Measurements from ENCODE around the gene LRRTM3.
A peak's percentile ranks its signal among the peaks of the same experiment; 100 is the strongest.

Gene LRRTM3

DNA sequence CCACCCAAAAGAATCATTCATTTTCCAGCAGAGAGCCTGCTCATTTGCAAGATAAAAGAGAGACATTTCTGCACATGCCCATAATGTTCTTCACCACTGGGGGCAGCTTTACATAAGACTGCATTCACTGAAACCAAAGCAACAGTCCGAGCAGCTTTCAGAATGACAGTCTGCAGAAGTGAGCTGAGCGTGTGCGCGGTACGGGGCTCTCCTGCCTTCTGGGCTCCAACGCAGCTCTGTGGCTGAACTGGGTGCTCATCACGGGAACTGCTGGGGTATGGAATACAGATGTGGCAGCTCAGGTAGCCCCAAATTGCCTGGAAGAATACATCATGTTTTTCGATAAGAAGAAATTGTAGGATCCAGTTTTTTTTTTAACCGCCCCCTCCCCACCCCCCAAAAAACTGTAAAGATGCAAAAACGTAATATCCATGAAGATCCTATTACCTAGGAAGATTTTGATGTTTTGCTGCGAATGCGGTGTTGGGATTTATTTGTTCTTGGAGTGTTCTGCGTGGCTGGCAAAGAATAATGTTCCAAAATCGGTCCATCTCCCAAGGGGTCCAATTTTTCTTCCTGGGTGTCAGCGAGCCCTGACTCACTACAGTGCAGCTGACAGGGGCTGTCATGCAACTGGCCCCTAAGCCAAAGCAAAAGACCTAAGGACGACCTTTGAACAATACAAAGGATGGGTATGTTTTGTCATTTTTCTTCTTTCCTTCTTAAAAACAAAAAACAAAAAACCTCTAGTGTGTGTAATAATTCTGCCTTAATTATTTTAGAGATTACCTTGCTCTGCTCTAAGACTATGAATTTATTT, at the start of gene LRRTM3:
Gene LRRTM3, plus strand, starts transcription at position 141 of the 820 bp plus-strand sequence.
- peak; percentile 12 to 17 for DNase-seq

DNA sequence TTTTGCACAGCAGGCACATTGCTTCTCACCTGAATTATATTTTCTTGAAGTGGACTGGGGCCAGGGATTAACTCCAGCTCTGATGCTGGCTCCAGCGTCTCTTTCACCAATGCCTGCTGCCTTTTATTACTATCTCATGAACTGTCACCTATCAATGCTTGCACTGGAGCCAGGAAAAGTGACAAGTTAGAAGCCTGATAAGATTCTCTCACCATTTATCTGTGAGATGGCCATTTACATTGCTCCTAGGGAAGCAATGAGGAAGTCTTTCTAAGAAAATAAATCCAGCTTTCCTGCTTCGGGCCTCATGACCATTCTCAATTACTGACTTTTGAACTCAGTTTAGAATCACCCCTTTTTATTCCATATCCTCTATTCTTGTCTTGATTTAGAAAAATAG, 48.5 kb upstream of the LRRTM3 start:
- no peak for DNase-seq

DNA sequence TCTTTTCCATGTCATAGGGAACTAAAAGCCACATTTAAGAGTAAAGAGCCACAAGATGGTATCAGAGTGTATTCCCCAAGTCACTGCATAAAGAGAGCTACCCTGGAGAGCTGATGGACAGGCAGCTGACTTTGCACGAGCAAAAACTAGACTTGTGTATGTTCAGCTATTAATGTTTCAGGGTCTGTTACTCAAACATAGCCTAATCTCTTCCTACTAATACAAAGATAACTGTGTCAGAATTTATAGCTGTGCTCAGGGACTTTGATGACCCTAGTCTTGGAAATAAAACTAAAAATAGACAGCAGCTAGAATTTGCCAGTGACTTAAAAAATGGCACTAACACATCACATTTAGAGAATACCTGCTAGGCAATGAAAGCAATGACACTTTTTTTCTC, 45.5 kb upstream of the LRRTM3 start:
- DNase-seq: no peak

DNA sequence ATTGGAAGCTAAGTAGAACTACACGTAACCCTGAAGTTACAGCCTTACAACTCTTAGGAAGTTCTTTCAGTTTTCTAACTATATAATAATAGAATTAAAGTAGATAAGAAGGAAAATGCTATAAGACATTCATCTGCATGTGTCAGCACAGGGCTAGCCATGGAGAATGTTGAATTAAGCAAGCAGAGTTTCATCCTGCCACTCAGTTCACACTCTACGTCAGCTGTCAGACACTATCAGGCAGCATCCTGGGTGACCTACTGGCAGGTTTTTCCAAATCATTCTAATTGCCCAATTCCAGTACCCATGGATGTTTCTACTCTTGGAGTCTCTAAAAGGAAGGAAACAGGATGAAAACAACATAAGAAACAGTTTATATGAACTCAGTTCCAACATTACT, 45.0 kb upstream of the LRRTM3 start:
- DNase-seq: no peak

DNA sequence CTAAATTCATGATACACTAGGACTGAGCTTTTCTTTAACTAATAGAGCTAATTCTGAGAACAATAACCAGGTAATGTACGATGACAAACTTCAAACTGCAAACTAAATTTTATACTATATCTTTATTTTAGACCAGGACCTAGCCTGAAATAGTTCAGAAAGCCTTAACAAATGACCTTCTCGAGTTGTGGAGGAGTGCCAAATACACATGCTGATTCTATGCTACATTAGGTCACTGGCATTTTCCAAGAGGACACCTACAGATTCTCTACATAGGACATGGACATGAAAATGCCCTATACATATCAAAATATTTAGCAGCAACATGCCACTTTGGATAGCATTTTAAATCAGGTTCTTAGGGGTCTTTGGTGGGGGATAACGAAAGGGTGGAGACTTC, 44.0 kb upstream of the LRRTM3 start:
- no peak for DNase-seq

DNA sequence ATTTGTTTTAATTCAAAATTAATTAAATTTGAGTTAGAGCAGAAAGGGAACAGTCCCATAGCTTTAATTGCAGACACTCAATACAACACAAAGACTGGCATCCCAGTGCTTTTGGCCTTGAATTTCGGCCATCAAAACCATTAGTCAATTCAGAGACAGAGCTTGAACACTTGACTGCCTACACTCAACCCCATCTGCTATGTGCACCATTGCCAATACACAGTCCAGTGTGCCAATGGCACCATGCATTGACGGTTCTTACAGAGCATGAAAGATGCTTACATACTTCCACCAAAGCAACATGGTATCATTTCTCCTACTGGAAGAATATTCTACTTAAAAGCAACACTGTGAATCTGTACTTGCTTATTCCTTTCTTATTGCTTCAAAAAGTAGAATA, 43.6 kb upstream of the LRRTM3 start:
- no peak for DNase-seq

DNA sequence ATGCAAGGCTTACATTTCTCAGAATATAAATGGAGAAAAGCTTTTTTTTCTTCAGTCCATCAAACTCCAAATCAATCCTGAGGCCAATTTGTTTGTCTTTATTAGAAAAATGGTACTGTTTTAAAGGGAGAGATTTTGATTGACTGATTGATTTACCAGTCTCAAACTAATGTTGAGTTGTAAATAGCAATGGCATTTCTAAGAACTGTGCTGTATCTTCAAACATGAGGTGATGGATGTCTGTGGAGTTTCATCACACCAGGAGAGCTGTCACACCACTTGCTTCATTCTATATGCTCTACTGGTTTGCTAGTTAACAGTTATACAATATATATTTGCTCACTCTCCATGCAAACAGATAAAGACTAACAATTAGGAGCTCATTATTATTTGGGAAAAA, 39.0 kb upstream of the LRRTM3 start:
- no peak for DNase-seq

DNA sequence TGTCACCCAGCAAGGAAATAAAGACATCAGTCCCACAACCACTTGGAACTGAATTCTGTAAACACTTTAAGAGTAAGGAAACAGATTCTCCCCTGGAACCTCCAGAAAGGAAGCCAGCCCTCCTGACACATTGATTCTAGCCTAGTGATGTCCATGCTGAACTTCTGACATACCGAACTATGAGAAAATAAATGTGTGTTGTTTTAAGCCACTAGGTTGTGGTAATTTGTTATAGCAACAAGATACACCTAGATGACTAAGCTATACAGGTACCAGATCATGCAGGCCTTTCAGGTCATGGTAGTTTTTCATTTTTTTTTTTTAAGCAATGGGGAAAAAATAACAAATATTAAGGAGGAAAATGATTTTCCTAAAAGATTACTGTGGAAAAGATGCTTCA, 37.6 kb upstream of the LRRTM3 start:
- DNase-seq: no peak

DNA sequence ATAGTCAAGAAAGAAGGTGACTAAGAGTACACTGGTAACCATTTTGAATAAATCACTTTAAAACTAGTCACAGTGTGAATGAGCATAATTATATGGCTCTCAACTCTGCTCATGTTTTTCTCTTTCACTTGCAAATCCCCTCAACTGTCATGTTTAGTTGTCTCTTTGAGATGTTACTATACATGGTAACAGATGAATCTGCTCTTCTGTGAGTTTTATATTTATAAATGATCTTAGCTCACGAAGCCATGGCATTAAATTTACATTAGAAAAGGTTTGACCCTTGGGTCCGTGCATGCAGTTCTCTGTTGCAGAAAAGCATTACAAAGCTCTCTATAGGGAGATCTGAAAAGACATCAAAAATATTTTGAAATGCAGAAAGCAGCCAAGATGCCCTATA, 33.0 kb upstream of the LRRTM3 start:
- DNase-seq: no peak

DNA sequence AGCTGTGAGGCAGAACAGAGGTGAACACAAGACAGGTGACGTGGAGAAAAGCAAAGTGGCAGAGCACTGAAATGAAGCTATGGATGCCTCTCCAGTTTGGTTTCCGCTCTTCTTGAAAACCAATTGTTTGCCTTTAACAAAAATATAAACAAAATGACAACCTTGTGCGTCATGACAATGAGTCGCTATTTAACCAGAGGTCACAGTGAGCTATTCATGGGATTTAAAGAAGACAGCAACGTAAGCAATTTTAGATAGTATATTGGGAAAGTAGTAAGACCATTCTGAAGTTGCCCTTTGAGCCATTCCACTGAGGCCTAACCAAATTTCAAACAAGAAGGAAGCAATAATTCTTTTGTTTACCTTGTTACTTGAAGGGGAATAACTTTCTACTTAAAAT, 15.2 kb upstream of the LRRTM3 start:
- no peak for DNase-seq

DNA sequence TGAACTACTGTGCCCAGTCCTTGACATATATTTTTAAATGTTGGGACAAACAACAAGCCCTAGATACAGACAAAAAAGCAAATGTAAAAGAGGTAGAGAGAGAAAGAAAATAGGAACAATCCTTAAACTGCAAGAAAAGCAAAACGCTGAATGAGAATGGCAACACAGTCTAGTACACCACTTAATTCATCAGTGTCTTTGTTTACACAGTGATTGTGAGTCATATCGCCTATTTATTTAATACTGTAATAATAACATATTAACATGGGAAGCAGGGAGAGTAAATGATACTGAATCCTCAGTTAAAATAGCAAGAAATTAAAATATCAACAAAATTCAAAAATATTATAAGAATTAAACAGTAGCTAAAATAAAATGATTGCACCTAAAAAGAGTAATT, 9.8 kb upstream of the LRRTM3 start:
- no peak for DNase-seq

DNA sequence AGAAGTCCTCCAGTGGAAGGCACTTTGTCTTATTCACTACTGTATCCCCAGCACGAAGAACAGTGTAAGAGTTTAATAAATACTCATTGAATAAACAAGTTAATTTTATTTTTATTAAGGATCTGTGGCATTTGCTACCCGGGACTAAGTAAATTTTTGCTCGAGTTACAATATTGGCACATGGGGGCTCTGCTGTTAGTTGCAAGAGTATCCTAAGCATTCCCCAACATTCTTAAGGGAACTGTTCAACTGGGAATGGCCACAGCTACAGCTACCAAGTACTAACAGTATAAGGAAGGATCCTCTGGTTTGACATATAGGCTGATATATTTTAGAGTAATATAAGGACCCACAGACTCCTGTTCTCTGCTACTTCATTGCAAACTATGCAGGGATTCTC, 8.7 kb upstream of the LRRTM3 start:
- DNase-seq: no peak

DNA sequence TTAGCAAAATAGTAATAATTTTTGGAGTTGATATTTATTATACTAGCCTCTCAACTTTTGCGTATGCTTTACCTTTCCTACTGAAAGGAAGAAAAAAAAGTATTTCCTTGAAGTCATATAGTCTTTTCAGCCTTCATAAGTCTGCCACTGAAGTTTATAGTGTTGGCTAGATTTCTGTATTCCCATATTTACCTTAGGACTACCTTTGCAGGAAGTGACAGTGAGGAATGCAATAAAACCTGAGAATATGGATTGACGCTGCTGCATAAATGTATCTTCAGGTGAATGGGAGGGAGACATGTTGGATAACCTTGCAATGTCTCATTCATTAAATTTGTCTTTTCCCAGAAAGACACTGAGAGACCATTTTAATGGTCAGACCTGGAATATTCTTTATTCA, 6.6 kb upstream of the LRRTM3 start:
- no peak for DNase-seq

DNA sequence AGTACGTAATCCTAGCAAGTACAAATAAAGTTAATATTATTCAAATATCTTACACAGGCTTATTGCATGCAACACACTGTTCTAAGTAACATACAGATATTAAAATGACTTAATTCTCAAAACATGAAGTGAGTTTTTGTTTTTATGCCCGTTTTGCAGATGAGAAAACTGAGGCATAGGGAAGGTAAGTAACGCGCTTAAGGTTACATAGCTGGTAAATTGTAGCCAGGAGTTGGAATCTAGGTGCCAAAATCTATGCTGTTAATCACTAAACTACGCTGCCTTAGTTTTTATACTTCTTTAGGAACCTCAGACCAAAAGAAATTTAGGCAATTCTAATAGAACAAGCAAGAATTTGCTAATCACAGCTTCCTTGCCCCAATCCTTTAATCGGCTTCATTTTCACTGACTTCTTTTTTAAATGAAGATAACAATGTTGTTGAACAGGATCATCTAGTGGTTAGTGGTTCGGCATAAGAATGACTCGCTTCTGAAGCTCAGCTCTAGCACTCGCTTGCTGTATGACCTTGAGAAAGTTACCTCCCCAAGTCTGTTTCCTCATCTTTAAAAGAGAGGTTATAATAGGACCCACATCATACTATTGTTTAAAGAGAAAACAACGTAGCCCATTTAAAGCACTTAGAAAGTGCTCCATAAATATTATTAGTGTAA, 1.0 kb upstream of the LRRTM3 start:
- DNase-seq: no peak

DNA sequence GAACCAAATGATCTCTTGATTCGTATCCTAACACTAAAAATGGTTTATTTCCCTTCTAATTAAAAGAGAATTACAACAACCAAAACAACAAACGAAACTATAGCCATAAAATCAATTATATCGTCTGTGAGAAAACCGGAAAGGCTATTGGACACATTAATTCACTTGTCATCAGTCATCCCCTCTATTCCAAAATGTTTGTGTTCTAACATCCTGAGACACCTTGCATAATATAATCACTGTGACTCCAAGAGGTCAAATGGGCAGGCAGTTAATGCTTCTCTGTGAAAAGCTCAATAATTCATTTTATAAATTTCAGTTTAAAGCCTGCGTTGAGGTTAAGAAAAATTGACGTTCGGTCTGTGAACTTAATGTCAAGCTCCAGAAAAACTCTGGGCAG, 463 bp upstream of the LRRTM3 start:
- no peak for DNase-seq

DNA sequence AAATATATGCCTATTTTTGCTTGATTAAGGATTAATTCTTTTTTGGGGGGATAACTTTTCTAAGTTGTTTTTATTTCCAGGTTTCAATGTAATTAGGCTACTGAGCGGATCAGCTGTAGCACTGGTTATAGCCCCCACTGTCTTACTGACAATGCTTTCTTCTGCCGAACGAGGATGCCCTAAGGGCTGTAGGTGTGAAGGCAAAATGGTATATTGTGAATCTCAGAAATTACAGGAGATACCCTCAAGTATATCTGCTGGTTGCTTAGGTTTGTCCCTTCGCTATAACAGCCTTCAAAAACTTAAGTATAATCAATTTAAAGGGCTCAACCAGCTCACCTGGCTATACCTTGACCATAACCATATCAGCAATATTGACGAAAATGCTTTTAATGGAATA, 1.0 kb downstream of the LRRTM3 start:
- DNase-seq: no peak

DNA sequence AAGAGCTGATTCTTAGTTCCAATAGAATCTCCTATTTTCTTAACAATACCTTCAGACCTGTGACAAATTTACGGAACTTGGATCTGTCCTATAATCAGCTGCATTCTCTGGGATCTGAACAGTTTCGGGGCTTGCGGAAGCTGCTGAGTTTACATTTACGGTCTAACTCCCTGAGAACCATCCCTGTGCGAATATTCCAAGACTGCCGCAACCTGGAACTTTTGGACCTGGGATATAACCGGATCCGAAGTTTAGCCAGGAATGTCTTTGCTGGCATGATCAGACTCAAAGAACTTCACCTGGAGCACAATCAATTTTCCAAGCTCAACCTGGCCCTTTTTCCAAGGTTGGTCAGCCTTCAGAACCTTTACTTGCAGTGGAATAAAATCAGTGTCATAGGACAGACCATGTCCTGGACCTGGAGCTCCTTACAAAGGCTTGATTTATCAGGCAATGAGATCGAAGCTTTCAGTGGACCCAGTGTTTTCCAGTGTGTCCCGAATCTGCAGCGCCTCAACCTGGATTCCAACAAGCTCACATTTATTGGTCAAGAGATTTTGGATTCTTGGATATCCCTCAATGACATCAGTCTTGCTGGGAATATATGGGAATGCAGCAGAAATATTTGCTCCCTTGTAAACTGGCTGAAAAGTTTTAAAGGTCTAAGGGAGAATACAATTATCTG, 1.6 kb downstream of the LRRTM3 start:
- no peak for DNase-seq

DNA sequence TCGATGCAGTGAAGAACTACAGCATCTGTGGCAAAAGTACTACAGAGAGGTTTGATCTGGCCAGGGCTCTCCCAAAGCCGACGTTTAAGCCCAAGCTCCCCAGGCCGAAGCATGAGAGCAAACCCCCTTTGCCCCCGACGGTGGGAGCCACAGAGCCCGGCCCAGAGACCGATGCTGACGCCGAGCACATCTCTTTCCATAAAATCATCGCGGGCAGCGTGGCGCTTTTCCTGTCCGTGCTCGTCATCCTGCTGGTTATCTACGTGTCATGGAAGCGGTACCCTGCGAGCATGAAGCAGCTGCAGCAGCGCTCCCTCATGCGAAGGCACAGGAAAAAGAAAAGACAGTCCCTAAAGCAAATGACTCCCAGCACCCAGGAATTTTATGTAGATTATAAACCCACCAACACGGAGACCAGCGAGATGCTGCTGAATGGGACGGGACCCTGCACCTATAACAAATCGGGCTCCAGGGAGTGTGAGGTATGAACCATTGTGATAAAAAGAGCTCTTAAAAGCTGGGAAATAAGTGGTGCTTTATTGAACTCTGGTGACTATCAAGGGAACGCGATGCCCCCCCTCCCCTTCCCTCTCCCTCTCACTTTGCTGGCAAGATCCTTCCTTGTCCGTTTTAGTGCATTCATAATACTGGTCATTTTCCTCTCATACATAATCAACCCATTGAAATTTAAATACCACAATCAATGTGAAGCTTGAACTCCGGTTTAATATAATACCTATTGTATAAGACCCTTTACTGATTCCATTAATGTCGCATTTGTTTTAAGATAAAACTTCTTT, 2.3 kb downstream of the LRRTM3 start:
- DNase-seq: no peak

DNA sequence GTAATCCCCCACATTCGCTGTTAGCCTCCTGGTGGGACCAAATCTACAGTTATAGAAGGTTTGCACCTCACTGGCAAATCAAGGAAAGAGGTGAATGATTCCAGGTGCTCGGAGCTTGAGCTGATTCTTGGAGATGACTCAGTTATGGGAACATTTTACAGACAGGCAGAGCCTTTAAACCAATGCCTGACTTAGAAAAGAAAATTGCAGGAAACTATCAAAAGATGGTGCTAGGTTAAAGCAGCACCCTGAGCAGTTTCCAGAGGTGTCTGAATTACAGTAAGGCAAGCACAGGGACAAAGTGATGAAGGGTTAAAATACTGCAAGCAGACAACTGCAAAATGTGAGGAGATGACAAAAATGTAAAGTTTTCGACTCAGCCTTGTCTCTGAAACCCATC, 2.9 kb downstream of the LRRTM3 start:
- no peak for DNase-seq

DNA sequence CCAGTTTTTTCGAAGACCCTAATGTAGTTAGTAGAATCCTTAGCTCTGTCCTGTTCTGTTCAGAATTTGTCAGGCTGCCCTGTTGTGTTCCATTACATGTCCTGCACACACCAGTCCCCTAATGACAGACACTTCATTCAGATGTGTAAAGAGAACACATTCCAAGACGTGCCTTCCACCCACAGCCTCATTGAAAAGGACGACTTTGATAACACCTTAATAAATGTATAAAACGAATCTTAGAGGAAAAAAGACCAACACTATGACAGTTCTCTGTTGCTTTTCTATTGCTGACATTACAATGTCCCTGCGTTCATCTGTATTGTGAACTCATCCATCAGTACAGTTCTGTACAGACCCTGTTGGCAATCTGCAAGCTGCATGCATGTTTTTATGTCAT, 3.5 kb downstream of the LRRTM3 start:
- no peak for DNase-seq

DNA sequence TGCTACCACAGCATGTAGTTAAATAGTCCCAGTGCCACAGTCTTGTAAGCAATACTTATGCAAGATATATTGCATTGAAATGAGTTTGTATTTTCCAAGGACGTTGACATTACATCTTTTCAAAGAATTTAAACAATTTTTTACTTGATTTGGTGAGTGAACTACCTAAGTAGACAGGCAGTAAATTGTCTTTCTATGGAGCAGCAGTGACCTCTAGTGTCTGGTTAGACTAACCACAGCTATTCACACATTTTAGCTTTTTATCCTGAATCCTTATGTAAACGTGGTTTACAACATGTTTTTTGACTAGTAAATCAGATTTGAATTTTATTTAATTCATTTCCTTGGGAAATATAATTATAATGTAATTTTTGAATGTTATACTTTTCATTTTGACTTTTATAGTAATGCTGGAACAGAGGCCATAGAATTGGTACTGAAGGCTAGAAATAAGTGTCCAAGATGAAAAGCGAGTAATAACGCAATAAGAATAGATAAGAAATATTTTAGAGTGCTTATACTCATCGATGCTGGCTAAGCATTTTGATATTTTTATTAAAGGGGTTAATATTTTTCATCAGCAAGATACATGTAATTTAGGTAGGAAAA, 5.6 kb downstream of the LRRTM3 start:
- DNase-seq: peak in 1 of 2 donors; percentile 15

DNA sequence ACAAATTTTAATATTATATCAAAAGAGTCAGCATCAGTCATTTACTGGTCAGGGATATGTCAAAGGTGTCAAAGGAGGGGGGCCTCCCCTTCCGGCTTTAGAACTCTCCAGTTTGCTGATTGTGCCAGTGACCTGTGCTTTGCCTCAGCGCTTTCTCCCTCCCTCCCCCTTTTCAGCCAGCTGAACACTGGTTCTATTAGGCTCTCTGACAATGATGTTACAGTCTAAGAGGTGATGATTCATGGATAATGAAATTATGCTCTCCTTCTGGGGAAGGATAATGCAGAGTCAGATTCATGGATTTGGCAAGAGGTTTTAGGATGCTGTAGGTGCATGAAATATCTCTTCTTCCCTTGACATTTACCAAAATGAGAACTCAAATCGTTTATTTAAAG, 6.1 kb downstream of the LRRTM3 start:
- no peak for DNase-seq

DNA sequence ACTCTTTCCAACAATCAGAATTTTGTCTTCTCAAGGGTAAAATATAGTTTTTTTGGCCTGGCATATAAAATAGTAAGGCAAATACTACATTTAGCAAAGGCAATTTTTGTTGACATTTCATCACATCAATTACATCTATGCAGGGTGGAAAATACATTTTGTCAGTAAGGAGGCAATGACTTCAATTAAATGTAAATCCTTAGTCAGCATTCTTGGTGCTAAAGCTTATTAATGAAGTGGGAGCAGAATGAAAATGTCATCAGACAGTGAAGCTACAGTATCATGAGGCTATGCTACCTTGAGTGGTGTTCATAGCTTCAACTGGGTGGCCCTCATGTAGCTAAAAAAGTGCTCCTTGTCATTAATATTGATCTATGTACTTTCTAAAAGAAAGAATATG, 8.9 kb downstream of the LRRTM3 start:
- no peak for DNase-seq
